Activated CD4-positive, alpha-beta T cell treated with anti-CD3 and anti-CD28 coated beads, Interleukin-2, amount 50 U/mL, for 16 hours (primary cell): ENCODE results near the gene RPUSD3.
A peak's percentile ranks its signal among the peaks of the same experiment; 100 is the strongest.
"Not testable (repeated sequence)": the region's sequence is repeated elsewhere in the genome, so short reads cannot be mapped to it uniquely, and the experiment has no call there.

Experiments used
- DNase-seq: peaks from one replicate; pipeline ENCODE4 v3.0.0-alpha.2; 2020

RPUSD3 gene

GRCh38 chr3:9864200-9864927, 20.6 kb upstream of the RPUSD3 start:
- no peak for DNase-seq

GRCh38 chr3:9863058-9863772, 19.4 kb upstream of the RPUSD3 start:
- no peak for DNase-seq

- no peak for DNase-seq
These were observed 18.7 kb upstream of the RPUSD3 start for GRCh38 chr3:9862391-9863057.

- DNase-seq: no peak
These were observed 17.9 kb upstream of the RPUSD3 start for GRCh38 chr3:9861626-9862130.

GRCh38 chr3:9861201-9861600, 17.4 kb upstream of the RPUSD3 start:
- no peak for DNase-seq

GRCh38 chr3:9859530-9860025, 15.8 kb upstream of the RPUSD3 start:
- DNase-seq: no peak

- no peak for DNase-seq
These were observed 11.8 kb upstream of the RPUSD3 start for GRCh38 chr3:9855594-9855993.

- DNase-seq: not testable (repeated sequence)
These were observed 10.6 kb upstream of the RPUSD3 start for GRCh38 chr3:9854291-9854940.

- DNase-seq: no peak
These were observed 8.7 kb upstream of the RPUSD3 start for GRCh38 chr3:9852528-9852927.

- DNase-seq: not testable (repeated sequence)
These were observed 8.1 kb upstream of the RPUSD3 start for GRCh38 chr3:9851926-9852325.

GRCh38 chr3:9851383-9851782, 7.6 kb upstream of the RPUSD3 start:
- DNase-seq: not testable (repeated sequence)

- peak; percentile 49 for DNase-seq
These were observed 5.1 kb upstream of the RPUSD3 start for GRCh38 chr3:9848860-9849259.

- not testable (repeated sequence) for DNase-seq
These were observed 4.1 kb upstream of the RPUSD3 start for GRCh38 chr3:9847870-9848269.

- no peak for DNase-seq
These were observed 3.2 kb upstream of the RPUSD3 start for GRCh38 chr3:9846931-9847488.

GRCh38 chr3:9846231-9846630, 2.4 kb upstream of the RPUSD3 start:
- DNase-seq: no peak

- DNase-seq: no peak
These were observed 2.8 kb downstream of the RPUSD3 start for GRCh38 chr3:9841015-9841414.

GRCh38 chr3:9838856-9839255, 5.0 kb downstream of the RPUSD3 start:
- DNase-seq: no peak

- no peak for DNase-seq
These were observed 5.9 kb downstream of the RPUSD3 start for GRCh38 chr3:9837701-9838582.

GRCh38 chr3:9834520-9835380, 9.1 kb downstream of the RPUSD3 start:
- DNase-seq: no peak

GRCh38 chr3:9833078-9833477, 10.7 kb downstream of the RPUSD3 start:
- DNase-seq: no peak

GRCh38 chr3:9831253-9831652, 12.6 kb downstream of the RPUSD3 start:
- DNase-seq: no peak
